ENCODE data around the gene JCAD. TPM values are rescaled to one million over a fixed set of nuclear protein-coding genes. Genes with fewer than 3 reads are reported as not detected.

JCAD gene
- polyA plus RNA-seq, 1 experiment: 38.3 TPM

GRCh38 chr10:30063099-30063498 is 3.7 kb upstream of the JCAD start:
- POLR2A ChIA-PET: interaction anchor here (1.7 kb wide), 1 partner anchor 35 kb away, joined by 6 read pairs; no protein-coding TSS in a partner anchor
- H3K4me3 ChIP-seq (ENCODE audit: low read depth, low read length): no peak overlapping the region
- CTCF ChIA-PET: no interaction called here
- no peaks in the 10 kb centered on the region for H3K27me3 ChIP-seq (ENCODE audit: control insufficient read depth, insufficient read depth, low read length)
- no peaks in the 10 kb centered on the region for H3K9me3 ChIP-seq (ENCODE audit: control insufficient read depth, insufficient read depth, low read length)
- peak; percentile 24 for DNase-seq (ENCODE audit: low read depth, low spot score)
- TF ChIP-seq, protein P1, sequence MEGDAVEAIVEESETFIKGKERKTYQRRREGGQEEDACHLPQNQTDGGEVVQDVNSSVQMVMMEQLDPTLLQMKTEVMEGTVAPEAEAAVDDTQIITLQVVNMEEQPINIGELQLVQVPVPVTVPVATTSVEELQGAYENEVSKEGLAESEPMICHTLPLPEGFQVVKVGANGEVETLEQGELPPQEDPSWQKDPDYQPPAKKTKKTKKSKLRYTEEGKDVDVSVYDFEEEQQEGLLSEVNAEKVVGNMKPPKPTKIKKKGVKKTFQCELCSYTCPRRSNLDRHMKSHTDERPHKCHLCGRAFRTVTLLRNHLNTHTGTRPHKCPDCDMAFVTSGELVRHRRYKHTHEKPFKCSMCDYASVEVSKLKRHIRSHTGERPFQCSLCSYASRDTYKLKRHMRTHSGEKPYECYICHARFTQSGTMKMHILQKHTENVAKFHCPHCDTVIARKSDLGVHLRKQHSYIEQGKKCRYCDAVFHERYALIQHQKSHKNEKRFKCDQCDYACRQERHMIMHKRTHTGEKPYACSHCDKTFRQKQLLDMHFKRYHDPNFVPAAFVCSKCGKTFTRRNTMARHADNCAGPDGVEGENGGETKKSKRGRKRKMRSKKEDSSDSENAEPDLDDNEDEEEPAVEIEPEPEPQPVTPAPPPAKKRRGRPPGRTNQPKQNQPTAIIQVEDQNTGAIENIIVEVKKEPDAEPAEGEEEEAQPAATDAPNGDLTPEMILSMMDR (IDR thresholded peaks at IDR 0.05; ENCODE audit: low read depth, low read length): no peak
- H3K27ac ChIP-seq (ENCODE audit: low read depth, low read length): peak overlapping the region; percentile 92

- no peaks in the 10 kb centered on the region for H3K27me3 ChIP-seq (ENCODE audit: control insufficient read depth, insufficient read depth, low read length)
- CTCF ChIA-PET: interaction anchor here (0.6 kb wide), 1 partner anchor 57 kb away, joined by 3 read pairs; no protein-coding TSS in a partner anchor
- TF ChIP-seq, protein P1 (IDR thresholded peaks at IDR 0.05; ENCODE audit: low read depth, low read length): no peak
- H3K4me3 ChIP-seq (ENCODE audit: low read depth, low read length): no peak overlapping the region
- POLR2A ChIA-PET: interaction anchor here (1.7 kb wide), 1 partner anchor 36 kb away, joined by 6 read pairs; no protein-coding TSS in a partner anchor
- peak overlapping the region; percentile 92 for H3K27ac ChIP-seq (ENCODE audit: low read depth, low read length)
- DNase-seq (ENCODE audit: low read depth, low spot score): no peak
- no peaks in the 10 kb centered on the region for H3K9me3 ChIP-seq (ENCODE audit: control insufficient read depth, insufficient read depth, low read length)
These were observed 3.2 kb upstream of the JCAD start for GRCh38 chr10:30062582-30062981.

GRCh38 chr10:30062090-30062489 is 2.7 kb upstream of the JCAD start:
- Histone ChIP-seq H3K9me3 (ENCODE audit: control insufficient read depth, insufficient read depth, low read length) (no peaks in the 10 kb centered on the region), H3K27me3 (ENCODE audit: control insufficient read depth, insufficient read depth, low read length) (no peaks in the 10 kb centered on the region), H3K27ac (ENCODE audit: low read depth, low read length) (peak overlapping the region; percentile 92), H3K4me3 (ENCODE audit: low read depth, low read length) (no peak overlapping the region)
- ChIA-PET POLR2A (interaction anchor here (1.7 kb wide), 1 partner anchor 36 kb away, joined by 6 read pairs; no protein-coding TSS in a partner anchor), CTCF (interaction anchor here (0.6 kb wide), 1 partner anchor 58 kb away, joined by 3 read pairs; no protein-coding TSS in a partner anchor)
- TF ChIP-seq, protein P1 (IDR thresholded peaks at IDR 0.05; ENCODE audit: low read depth, low read length): no peak
- DNase-seq (ENCODE audit: low read depth, low spot score): peak; percentile 90

- ChIA-PET CTCF (no interaction called here), POLR2A (interaction anchor here (1.0 to 1.6 kb wide), 2 partner anchors 119 to 128 kb away, joined by 3 to 4 read pairs; no protein-coding TSS in a partner anchor)
- TF ChIP-seq, protein P1 (IDR thresholded peaks at IDR 0.05; ENCODE audit: low read depth, low read length): no peak
- Histone ChIP-seq H3K27ac (ENCODE audit: low read depth, low read length) (peak overlapping the region; percentile 57), H3K9me3 (ENCODE audit: control insufficient read depth, insufficient read depth, low read length) (no peaks in the 10 kb centered on the region), H3K27me3 (ENCODE audit: control insufficient read depth, insufficient read depth, low read length) (no peaks in the 10 kb centered on the region), H3K4me3 (ENCODE audit: low read depth, low read length) (peak overlapping the region; percentile 85)
- no peak for DNase-seq (ENCODE audit: low read depth, low spot score)
These were observed 735 bp downstream of the JCAD start for GRCh38 chr10:30058570-30059132.

- Histone ChIP-seq H3K4me3 (ENCODE audit: low read depth, low read length) (peak overlapping the region; percentile 85), H3K9me3 (ENCODE audit: control insufficient read depth, insufficient read depth, low read length) (no peaks in the 10 kb centered on the region), H3K27ac (ENCODE audit: low read depth, low read length) (peak overlapping the region; percentile 57), H3K27me3 (ENCODE audit: control insufficient read depth, insufficient read depth, low read length) (no peaks in the 10 kb centered on the region)
- ChIA-PET POLR2A (interaction anchor here (0.6 to 1.6 kb wide), 4 partner anchors 54 to 128 kb away, joined by 3 to 5 read pairs (median 4); no protein-coding TSS in a partner anchor), CTCF (interaction anchor here (0.6 to 1.0 kb wide), 2 partner anchors 60 to 356 kb away, joined by 3 to 4 read pairs; no protein-coding TSS in a partner anchor)
- no peak for DNase-seq (ENCODE audit: low read depth, low spot score)
- TF ChIP-seq, protein P1 (IDR thresholded peaks at IDR 0.05; ENCODE audit: low read depth, low read length): no peak
These were observed 1.4 kb downstream of the JCAD start for GRCh38 chr10:30057894-30058556.
